NCI-H1694 (cell line): Measurements from ENCODE around the gene PPP1R3F.
"Not testable (repeated sequence)": the region's sequence is repeated elsewhere in the genome, so short reads cannot be mapped to it uniquely, and the experiment has no call there.

Experiments used
- DNase-seq: peaks from one replicate; lab custom pipeline; 2025; lab: John Stamatoyannopoulos, UW

The PPP1R3F gene

GRCh38 chrX:49273181-49273727, 3.7 kb downstream of the PPP1R3F start:
- DNase-seq, result no peak

GRCh38 chrX:49276207-49276606, 6.6 kb downstream of the PPP1R3F start:
- DNase-seq, result no peak

GRCh38 chrX:49276671-49277534, 7.3 kb downstream of the PPP1R3F start:
- no peak for DNase-seq

- DNase-seq, result no peak
These were observed 7.9 kb downstream of the PPP1R3F start for GRCh38 chrX:49277535-49277830.

GRCh38 chrX:49278081-49278480, 8.5 kb downstream of the PPP1R3F start:
- no peak for DNase-seq

- no peak for DNase-seq
These were observed 13.0 kb downstream of the PPP1R3F start for GRCh38 chrX:49282647-49283011.

- no peak for DNase-seq
These were observed 14.6 kb downstream of the PPP1R3F start for GRCh38 chrX:49284212-49284611.

GRCh38 chrX:49286136-49286535, 16.5 kb downstream of the PPP1R3F start:
- DNase-seq, result no peak

GRCh38 chrX:49286581-49286980, 17.0 kb downstream of the PPP1R3F start:
- no peak for DNase-seq

GRCh38 chrX:49287665-49288064, 18.1 kb downstream of the PPP1R3F start:
- no peak for DNase-seq

GRCh38 chrX:49290215-49290614, 20.6 kb downstream of the PPP1R3F start:
- no peak for DNase-seq

GRCh38 chrX:49291615-49292337, 22.2 kb downstream of the PPP1R3F start:
- DNase-seq, result peak; percentile 13

- no peak for DNase-seq
These were observed 23.1 kb downstream of the PPP1R3F start for GRCh38 chrX:49292400-49293362.

- DNase-seq, result not testable (repeated sequence)
These were observed 29.7 kb downstream of the PPP1R3F start for GRCh38 chrX:49299293-49299692.

- DNase-seq, result no peak
These were observed 31.1 kb downstream of the PPP1R3F start for GRCh38 chrX:49300703-49301102.

GRCh38 chrX:49303346-49303745, 33.8 kb downstream of the PPP1R3F start, which contains the start of gene GAGE10:
Gene GAGE10, plus strand, starts transcription at chrX:49303646. Its CDS starts 1,214 bp downstream, at chrX:49304860.
- no peak for DNase-seq

- DNase-seq, result not testable (repeated sequence)
These were observed 38.2 kb downstream of the PPP1R3F start for GRCh38 chrX:49307775-49308174.

- no peak for DNase-seq
These were observed 39.1 kb downstream of the PPP1R3F start for GRCh38 chrX:49308604-49309269.

- no peak for DNase-seq
These were observed 39.9 kb downstream of the PPP1R3F start for GRCh38 chrX:49309401-49309981.

GRCh38 chrX:49310371-49310770, 40.8 kb downstream of the PPP1R3F start:
- DNase-seq, result no peak

- DNase-seq, result no peak
These were observed 42.6 kb downstream of the PPP1R3F start for GRCh38 chrX:49312176-49312575.
